IMR-90 (cell line): ENCODE results near the gene TNRC18. TPM values are rescaled to one million over a fixed set of nuclear protein-coding genes. Genes with fewer than 3 reads are reported as not detected.

Experiments
- ATAC-seq: fragments of 200-7000 bp; cut with Tn5 transposase; 2 replicates; pipeline ENCODE4 v1.9.1; 2020; ENCODE audit warnings: low read depth, mild to moderate bottlenecking, moderate library complexity
- BruUV-seq: library from RNA; stranded (reverse); fragments of 400-500 nt; replicated peaks from 2 replicates; lab custom pipeline; 2021; lab: Mats Ljungman, UMichigan
- CTCF ChIA-PET: fragments of 300-600 bp; formaldehyde crosslinking; extraction: SDS; loops from one replicate; lab custom pipeline; 2021; ENCODE audit warnings: antibody characterized with exemption; lab: Yijun Ruan, JAX
- POLR2A ChIA-PET: fragments of 300-600 bp; sonication (Branson Sonifier 250); formaldehyde crosslinking; loops from one replicate; lab custom pipeline; 2022; ENCODE audit warnings: antibody characterized with exemption; ENCODE audit not compliant: unreplicated experiment; lab: Charles Lee
- DNase-seq: peaks from one replicate; pipeline ENCODE4 v3.0.0; 2013
- H2AFZ ChIP-seq: replicated peaks from 2 replicates; pipeline ENCODE3; 2013; ENCODE audit warnings: low read length, mild to moderate bottlenecking; ENCODE audit not compliant: poor library complexity
- H2AK5ac ChIP-seq: 2 replicates; pipeline ENCODE4 v1.6.1; 2013; ENCODE audit warnings: low read depth, low read length, inconsistent platforms
- H2AK9ac ChIP-seq: replicated peaks from 2 replicates; pipeline ENCODE3; 2013; ENCODE audit warnings: mild to moderate bottlenecking, low read depth, low read length, moderate library complexity; ENCODE audit not compliant: poor library complexity
- H2BK120ac ChIP-seq: 2 replicates; pipeline ENCODE4 v1.6.1; 2013; ENCODE audit warnings: low read depth, low read length, inconsistent platforms
- H2BK15ac ChIP-seq: 3 replicates; pipeline ENCODE4 v1.6.1; 2013; ENCODE audit warnings: low read depth, low read length, inconsistent platforms
- H2BK20ac ChIP-seq: 2 replicates; pipeline ENCODE4 v1.6.1; 2013; ENCODE audit warnings: low read depth, mild to moderate bottlenecking, inconsistent platforms, low read length, moderate library complexity
- H2BK5ac ChIP-seq: 2 replicates; pipeline ENCODE4 v1.6.1; 2013; ENCODE audit warnings: mild to moderate bottlenecking, low read depth, low read length, inconsistent platforms; ENCODE audit not compliant: poor library complexity, severe bottlenecking
- H3K14ac ChIP-seq: replicated peaks from 2 replicates; pipeline ENCODE4 v1.6.1; 2013; ENCODE audit warnings: low read depth, low read length, inconsistent platforms
- H3K18ac ChIP-seq: 2 replicates; pipeline ENCODE4 v1.6.1; 2013; ENCODE audit warnings: low read depth, low read length, control low read depth
- H3K23ac ChIP-seq: 2 replicates; pipeline ENCODE4 v1.6.1; 2013; ENCODE audit warnings: low read depth, low read length, inconsistent platforms
- H3K27ac ChIP-seq: 2 replicates; pipeline ENCODE4 v1.5.1; 2013; ENCODE audit warnings: mild to moderate bottlenecking, control low read depth, low read length; ENCODE audit not compliant: insufficient read depth
- H3K27me3 ChIP-seq: 2 replicates; pipeline ENCODE4 v1.6.1; 2013; ENCODE audit warnings: low read length; ENCODE audit not compliant: control insufficient read depth, insufficient read depth
- H3K36me3 ChIP-seq: 2 replicates; pipeline ENCODE4 v1.6.1; 2013; ENCODE audit warnings: low read length, mixed read lengths; ENCODE audit not compliant: control insufficient read depth, insufficient read depth
- H3K4ac ChIP-seq: 2 replicates; pipeline ENCODE4 v1.6.1; 2013; ENCODE audit warnings: low read depth, low read length, inconsistent platforms
- H3K4me1 ChIP-seq: 2 replicates; pipeline ENCODE4 v1.6.1; 2013; ENCODE audit warnings: low read length, mixed read lengths; ENCODE audit not compliant: control insufficient read depth, insufficient read depth
- H3K4me2 ChIP-seq: 2 replicates; pipeline ENCODE4 v1.6.1; 2013; ENCODE audit warnings: low read depth, mild to moderate bottlenecking, control low read depth, low read length, moderate library complexity
- H3K4me3 ChIP-seq: 2 replicates; pipeline ENCODE4 v1.5.1; 2013; ENCODE audit warnings: low read depth, mild to moderate bottlenecking, control low read depth, low read length, moderate library complexity; ENCODE audit not compliant: insufficient read depth
- H3K56ac ChIP-seq: 2 replicates; pipeline ENCODE4 v1.6.1; 2013; ENCODE audit warnings: low read length, inconsistent platforms; ENCODE audit not compliant: insufficient read depth; ENCODE audit errors: extremely low read depth
- H3K79me1 ChIP-seq, 2 experiments: 2 replicates each; pipeline ENCODE4 v1.6.1; 2013; ENCODE audit warnings: low read length in 2 of 2, inconsistent platforms in 1 of 2, low read depth in 1 of 2
- H3K9ac ChIP-seq: 2 replicates; pipeline ENCODE4 v1.6.1; 2013; ENCODE audit warnings: low read depth, low read length, control low read depth
- H3K9me1 ChIP-seq: 2 replicates; pipeline ENCODE4 v1.6.1; 2013; ENCODE audit warnings: low read length, inconsistent platforms; ENCODE audit not compliant: insufficient read depth
- H3K9me3 ChIP-seq: 2 replicates; pipeline ENCODE4 v1.6.1; 2013; ENCODE audit warnings: low read length; ENCODE audit not compliant: control insufficient read depth, insufficient read depth
- H4K20me1 ChIP-seq: 2 replicates; pipeline ENCODE4 v1.6.1; 2013; ENCODE audit warnings: low read length, inconsistent platforms; ENCODE audit not compliant: insufficient read depth
- H4K5ac ChIP-seq: 2 replicates; pipeline ENCODE4 v1.6.1; 2013; ENCODE audit warnings: mild to moderate bottlenecking, low read depth, low read length, control low read depth
- H4K8ac ChIP-seq, 2 experiments: 2 replicates each; pipeline ENCODE4 v1.6.1; 2013; ENCODE audit warnings: low read depth in 2 of 2, low read length in 2 of 2, control low read depth in 1 of 2, inconsistent platforms in 1 of 2
- H4K91ac ChIP-seq: 2 replicates; pipeline ENCODE4 v1.6.1; 2013; ENCODE audit warnings: low read depth, low read length, inconsistent platforms; ENCODE audit not compliant: insufficient read depth
- CEBPB ChIP-seq: IDR thresholded peaks from 2 replicates; pipeline ENCODE4 v1.6.1; 2012; ENCODE audit warnings: low read depth, low read length, improper control_type of control experiment
- CHD1 ChIP-seq: IDR thresholded peaks from 2 replicates; pipeline ENCODE4 v1.6.1; 2012; ENCODE audit warnings: low read depth, low read length, improper control_type of control experiment
- FOS ChIP-seq: fragments of 150-350 bp; IDR thresholded peaks from 2 replicates; pipeline ENCODE4 v1.6.1; 2016; ENCODE audit warnings: low read depth, low read length
- MAFK ChIP-seq: IDR thresholded peaks from 2 replicates; pipeline ENCODE4 v1.6.1; 2012; ENCODE audit warnings: low read depth, low read length, improper control_type of control experiment
- MAZ ChIP-seq: IDR thresholded peaks from 2 replicates; pipeline ENCODE4 v1.6.1; 2012; ENCODE audit warnings: low read depth, mild to moderate bottlenecking, low read length, improper control_type of control experiment, moderate library complexity, borderline replicate concordance
- MXI1 ChIP-seq: IDR thresholded peaks from 2 replicates; pipeline ENCODE4 v1.6.1; 2012; ENCODE audit warnings: low read depth, mild to moderate bottlenecking, low read length, moderate library complexity, borderline replicate concordance
- NFE2L2 ChIP-seq: fragments of 150-350 bp; IDR thresholded peaks from 2 replicates; pipeline ENCODE4 v1.6.1; 2016; ENCODE audit warnings: low read depth, mild to moderate bottlenecking, low read length
- POLR2A ChIP-seq: IDR thresholded peaks from 2 replicates; pipeline ENCODE4 v1.6.1; 2012; ENCODE audit warnings: mild to moderate bottlenecking, low read depth, low read length
- RAD21 ChIP-seq: IDR thresholded peaks from 2 replicates; pipeline ENCODE4 v1.6.1; 2012; ENCODE audit warnings: low read length, improper control_type of control experiment
- RCOR1 ChIP-seq: IDR thresholded peaks from 2 replicates; pipeline ENCODE4 v1.6.1; 2012; ENCODE audit warnings: mild to moderate bottlenecking, low read length, improper control_type of control experiment; ENCODE audit not compliant: insufficient replicate concordance
- RFX5 ChIP-seq: IDR thresholded peaks from 2 replicates; pipeline ENCODE4 v1.8.0; 2012; ENCODE audit warnings: low read depth, mild to moderate bottlenecking, low read length, moderate library complexity
- SMC3 ChIP-seq: fragments of 150-350 bp; IDR thresholded peaks from 2 replicates; pipeline ENCODE4 v1.6.1; 2016; ENCODE audit warnings: low read depth, mild to moderate bottlenecking, antibody characterized with exemption, low read length, moderate library complexity
- WGBS, 2 experiments: methylation state at CpG; one replicate each; pipeline versions ENCODE4 v1.1.5 to v1.1.7; 2013; ENCODE audit warnings: missing lambda C conversion rate in 2 of 2; ENCODE audit not compliant: insufficient read length in 1 of 2; ENCODE audit errors: extremely low coverage in 2 of 2; 5-methylcytosine and 5-hydroxymethylcytosine counted together
- dilution Hi-C: fragments of 300-500 bp; cut with HindIII; formaldehyde crosslinking; loops from one replicate; pipeline ENCODE4 v1.14.3; 2018; ENCODE audit warnings: low sequenced_read_pairs; ENCODE audit not compliant: unreplicated experiment
- in situ Hi-C: fragments of 300-500 bp; cut with MboI; formaldehyde crosslinking; loops from 3 replicates; pipeline ENCODE4 v1.14.3; 2019; ENCODE audit warnings: low sequenced_read_pairs, inconsistent platforms, mixed read lengths
- intact Hi-C: fragments of 100-400 bp; cut with micrococcal nuclease; formaldehyde crosslinking; loops from 2 replicates; pipeline ENCODE4 v1.10.0; 2022
- polyA plus RNA-seq, 3 experiments: library from polyadenylated mRNA; depleted of rRNA; stranded (reverse); fragments of >200 nt; gene quantifications; 2 replicates each; pipeline ENCODE4 v1.2.3, GENCODE V29; 2012; ENCODE audit warnings: low replicate concordance in 1 of 3
- total RNA-seq: library from RNA; depleted of rRNA; stranded (reverse); fragments of >200 nt; gene quantifications from 2 replicates; pipeline ENCODE4 v1.2.3, GENCODE V29; 2012
- TF ChIP-seq, protein P1 (sequence below): fragments of 150-350 bp; IDR thresholded peaks from 2 replicates; pipeline ENCODE4 v1.6.1; 2017; ENCODE audit warnings: mild to moderate bottlenecking, antibody characterized with exemption, low read length, low read depth
- TF ChIP-seq, protein P2 (sequence below): fragments of 150-350 bp; IDR thresholded peaks from 2 replicates; pipeline ENCODE4 v1.6.1; 2016; ENCODE audit warnings: low read depth, mild to moderate bottlenecking, low read length, moderate library complexity, borderline replicate concordance
- TF ChIP-seq, protein P3 (sequence below): conservative IDR thresholded peaks from 2 replicates; pipeline ENCODE4 v1.5.1; 2012; ENCODE audit warnings: mild to moderate bottlenecking, low read depth, low read length, improper control_type of control experiment

TNRC18 gene
- total and polyA plus RNA-seq, 2 of the 4 experiments (the other 2 are of a cell fraction), result 4.7 to 29.6 TPM

DNA sequence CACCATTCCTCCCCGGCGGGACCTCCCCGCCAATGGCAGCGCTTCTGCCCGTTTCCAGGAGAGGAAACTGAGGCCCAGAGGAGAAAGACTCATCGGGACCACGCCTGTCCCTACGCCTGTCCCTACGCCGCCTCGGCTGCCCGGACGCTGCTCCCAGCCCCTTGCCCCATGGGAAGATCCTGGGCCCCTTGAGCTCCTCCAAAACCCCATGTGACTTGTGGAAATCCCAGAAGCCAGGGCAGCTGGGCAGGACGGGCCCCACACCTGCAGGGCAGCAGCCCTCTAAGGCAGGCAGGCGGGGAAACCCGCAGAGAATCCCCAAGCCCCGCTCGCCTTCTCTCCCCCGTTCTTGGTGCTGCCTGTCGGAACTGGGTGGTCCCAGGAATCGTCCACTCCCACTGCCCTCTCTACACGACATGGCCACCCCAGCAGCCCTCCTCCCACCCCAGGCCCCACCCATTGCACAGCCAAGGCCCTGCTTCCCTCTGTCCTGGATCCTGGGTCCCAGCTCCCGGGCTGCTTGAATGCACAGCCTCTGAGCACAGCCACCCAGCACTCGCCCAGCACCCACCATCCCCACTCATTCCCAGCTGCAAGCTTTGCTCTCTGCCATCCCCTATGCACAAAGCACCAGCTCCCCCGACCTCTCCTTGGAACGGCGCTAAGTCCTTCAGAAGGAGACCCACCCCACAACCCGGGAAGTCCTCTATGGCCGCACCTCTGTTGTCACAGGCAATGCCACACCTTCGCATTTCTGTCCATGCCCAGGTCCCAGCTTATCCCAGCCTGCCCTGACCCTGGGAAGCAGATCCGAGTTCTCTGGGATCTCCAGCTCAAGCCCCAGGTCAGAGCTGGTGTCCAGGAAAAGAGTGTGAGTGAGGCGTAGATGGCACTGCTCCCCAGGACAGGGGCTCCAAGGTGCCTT, 90.3 kb downstream of the TNRC18 start:
- ATAC-seq, result no peak
- BruUV-seq, result no TSS peak
- in situ Hi-C loops (no loop called here), intact Hi-C loops (no loop called here), dilution Hi-C loops (no loop called here)
- no peak overlapping the region for H2AK9ac ChIP-seq
- peaks cover 5% of the 10 kb centered on the region; the same call in 1 of the 2 replicates for H3K9me1 ChIP-seq
- no peak overlapping the region for H3K9ac ChIP-seq
- H3K4me2 ChIP-seq, result no peak overlapping the region
- H3K14ac ChIP-seq, result no peak overlapping the region
- no peak overlapping the region for H3K23ac ChIP-seq
- no peak overlapping the region for H4K5ac ChIP-seq
- no peak overlapping the region for H3K4ac ChIP-seq
- H2BK5ac ChIP-seq, result no peak overlapping the region
- ChIA-PET CTCF (no interaction called here), POLR2A (no interaction called here)
- peaks cover 4% of the 10 kb centered on the region for H3K9me3 ChIP-seq
- no peak overlapping the region for H4K91ac ChIP-seq
- H2BK120ac ChIP-seq, result no peak overlapping the region
- H2BK20ac ChIP-seq, result no peak overlapping the region
- no peak overlapping the region for H3K27ac ChIP-seq
- H2AK5ac ChIP-seq, result no peak overlapping the region
- peaks cover 29 to 57% of the 10 kb centered on the region in 2 experiments for H3K79me1 ChIP-seq
- no peak overlapping the region for H3K4me3 ChIP-seq
- no peak overlapping the region for H2AFZ ChIP-seq
- H4K8ac ChIP-seq, result no peak overlapping the region
- peaks cover 26% of the 10 kb centered on the region for H4K20me1 ChIP-seq
- H3K18ac ChIP-seq, result no peak overlapping the region
- peaks cover 66% of the 10 kb centered on the region for H3K36me3 ChIP-seq
- no peak overlapping the region for H2BK15ac ChIP-seq
- DNase-seq, result no peak
- H3K27me3 ChIP-seq, result no peaks in the 10 kb centered on the region
- H3K4me1 ChIP-seq, result no peaks in the 10 kb centered on the region
- 90% methylated on average over 13 of the region's 32 CpGs; no CpG with 5 or more reads in 1 of the 2 experiments for WGBS, 2 experiments
- H3K56ac ChIP-seq, result no peak overlapping the region
- no peak for TF ChIP-seq NFE2L2
- TF ChIP-seq, protein P1, sequence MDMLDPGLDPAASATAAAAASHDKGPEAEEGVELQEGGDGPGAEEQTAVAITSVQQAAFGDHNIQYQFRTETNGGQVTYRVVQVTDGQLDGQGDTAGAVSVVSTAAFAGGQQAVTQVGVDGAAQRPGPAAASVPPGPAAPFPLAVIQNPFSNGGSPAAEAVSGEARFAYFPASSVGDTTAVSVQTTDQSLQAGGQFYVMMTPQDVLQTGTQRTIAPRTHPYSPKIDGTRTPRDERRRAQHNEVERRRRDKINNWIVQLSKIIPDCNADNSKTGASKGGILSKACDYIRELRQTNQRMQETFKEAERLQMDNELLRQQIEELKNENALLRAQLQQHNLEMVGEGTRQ, result no peak
- no peak for TF ChIP-seq FOS
- TF ChIP-seq MXI1, result no peak
- no peak for TF ChIP-seq RCOR1
- TF ChIP-seq MAFK, result no peak
- no peak for TF ChIP-seq CEBPB
- no peak for TF ChIP-seq RAD21
- TF ChIP-seq, protein P2, sequence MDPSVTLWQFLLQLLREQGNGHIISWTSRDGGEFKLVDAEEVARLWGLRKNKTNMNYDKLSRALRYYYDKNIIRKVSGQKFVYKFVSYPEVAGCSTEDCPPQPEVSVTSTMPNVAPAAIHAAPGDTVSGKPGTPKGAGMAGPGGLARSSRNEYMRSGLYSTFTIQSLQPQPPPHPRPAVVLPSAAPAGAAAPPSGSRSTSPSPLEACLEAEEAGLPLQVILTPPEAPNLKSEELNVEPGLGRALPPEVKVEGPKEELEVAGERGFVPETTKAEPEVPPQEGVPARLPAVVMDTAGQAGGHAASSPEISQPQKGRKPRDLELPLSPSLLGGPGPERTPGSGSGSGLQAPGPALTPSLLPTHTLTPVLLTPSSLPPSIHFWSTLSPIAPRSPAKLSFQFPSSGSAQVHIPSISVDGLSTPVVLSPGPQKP, result no peak
- no peak for TF ChIP-seq POLR2A
- TF ChIP-seq, protein P3, sequence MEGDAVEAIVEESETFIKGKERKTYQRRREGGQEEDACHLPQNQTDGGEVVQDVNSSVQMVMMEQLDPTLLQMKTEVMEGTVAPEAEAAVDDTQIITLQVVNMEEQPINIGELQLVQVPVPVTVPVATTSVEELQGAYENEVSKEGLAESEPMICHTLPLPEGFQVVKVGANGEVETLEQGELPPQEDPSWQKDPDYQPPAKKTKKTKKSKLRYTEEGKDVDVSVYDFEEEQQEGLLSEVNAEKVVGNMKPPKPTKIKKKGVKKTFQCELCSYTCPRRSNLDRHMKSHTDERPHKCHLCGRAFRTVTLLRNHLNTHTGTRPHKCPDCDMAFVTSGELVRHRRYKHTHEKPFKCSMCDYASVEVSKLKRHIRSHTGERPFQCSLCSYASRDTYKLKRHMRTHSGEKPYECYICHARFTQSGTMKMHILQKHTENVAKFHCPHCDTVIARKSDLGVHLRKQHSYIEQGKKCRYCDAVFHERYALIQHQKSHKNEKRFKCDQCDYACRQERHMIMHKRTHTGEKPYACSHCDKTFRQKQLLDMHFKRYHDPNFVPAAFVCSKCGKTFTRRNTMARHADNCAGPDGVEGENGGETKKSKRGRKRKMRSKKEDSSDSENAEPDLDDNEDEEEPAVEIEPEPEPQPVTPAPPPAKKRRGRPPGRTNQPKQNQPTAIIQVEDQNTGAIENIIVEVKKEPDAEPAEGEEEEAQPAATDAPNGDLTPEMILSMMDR, result no peak
- TF ChIP-seq CHD1, result no peak
- no peak for TF ChIP-seq RFX5
- no peak for TF ChIP-seq MAZ
- no peak for TF ChIP-seq SMC3
